Measurements from ENCODE around the gene SPRTN. TPM values are rescaled to one million over a fixed set of nuclear protein-coding genes. Genes with fewer than 3 reads are reported as not detected.
"Not testable (repeated sequence)": the region's sequence is repeated elsewhere in the genome, so short reads cannot be mapped to it uniquely, and the experiment has no call there.

The SPRTN gene
- total and polyA plus RNA-seq, 12 donors, result 3.9 to 18.5 (median 11.0) TPM

DNA sequence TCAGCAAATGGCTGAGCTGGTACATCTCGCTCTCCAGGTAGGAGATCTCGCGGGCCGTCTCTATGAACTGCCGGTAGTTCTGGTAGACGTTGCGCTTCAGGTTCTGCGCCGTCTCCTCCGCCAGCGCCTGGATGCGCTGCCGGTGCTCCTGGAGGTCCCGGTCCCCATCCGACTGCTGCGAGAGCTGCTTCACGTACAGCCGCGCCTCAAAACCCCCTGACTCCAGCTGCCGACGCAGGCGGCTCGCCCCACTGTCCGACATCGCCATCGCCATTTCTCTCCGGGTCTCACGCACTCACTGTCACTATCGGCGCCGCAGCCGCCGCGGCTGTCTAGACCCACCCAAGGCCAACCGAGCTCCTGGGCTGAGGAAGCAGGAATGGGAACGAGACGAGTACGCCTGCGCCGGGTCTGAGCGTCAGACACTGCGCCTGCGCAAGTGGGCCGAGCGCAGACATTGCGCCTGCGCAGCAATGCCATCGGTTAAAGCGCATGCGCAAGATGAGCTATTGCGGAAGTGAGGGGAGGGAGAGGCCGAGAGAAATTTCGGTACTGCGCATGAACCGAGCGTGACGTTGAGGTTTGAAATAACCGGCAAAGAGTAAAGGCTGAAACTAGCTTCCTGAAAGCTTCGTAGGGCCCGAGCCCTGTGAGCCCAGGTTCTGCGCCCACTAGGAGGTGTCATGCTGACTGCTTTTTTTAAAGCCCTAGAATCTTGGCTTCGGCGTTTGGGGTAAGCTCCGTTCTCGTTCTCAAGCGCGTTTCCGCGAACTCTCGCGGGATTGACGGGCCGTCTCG is 422 bp upstream of the SPRTN start, which contains the start of gene EXOC8:
Gene EXOC8 (minus strand): TSS at position 381 of the 798 bp plus-strand sequence. CDS start 107 bp downstream, at position 274.
- Histone ChIP-seq H3K27ac (peak within 1 kb of the TSS; percentile 94 to 97 (median 95)), H3K27me3 (no peaks in the 10 kb centered on the region), H3K36me3 (replicated peaks in 1 of 2) (no peaks in the 10 kb centered on the region), H3K9me3 (replicated peaks in 1 of 3) (no peaks in the 10 kb centered on the region), H3K4me3 (peak within 1 kb of the TSS; percentile 67 to 99 (median 80)), H3K4me1 (replicated peaks in 1 of 2) (peaks cover 42 to 53% of the 10 kb centered on the region in 2 donors)
- peak; percentile 93 to 98 (median 97) for DNase-seq
- intact Hi-C loops (cut with DNase I), result loop anchor here in 1 of 2 donors (10.0 kb wide), 1 partner anchor 257 kb away; no protein-coding TSS in a partner anchor
- TF ChIP-seq CTCF (IDR thresholded peaks at IDR 0.05), result no peak
- TF ChIP-seq POLR2A (IDR thresholded peaks at IDR 0.05), result peak; percentile 84 to 93
- 0 to 1% (median 0%) methylated on average over 17 to 74 of the region's 74 CpGs for WGBS, 4 donors

GRCh38 chr1:231340328-231341013 is 2.4 kb downstream of the SPRTN start:
- Histone ChIP-seq H3K4me3 (no peak overlapping the region), H3K4me1 (replicated peaks in 1 of 2) (peaks cover 22 to 25% of the 10 kb centered on the region in 2 donors), H3K27ac (no peak overlapping the region), H3K9me3 (replicated peaks in 1 of 3) (no peaks in the 10 kb centered on the region), H3K36me3 (replicated peaks in 1 of 2) (no peaks in the 10 kb centered on the region), H3K27me3 (no peaks in the 10 kb centered on the region)
- intact Hi-C loops (cut with DNase I), result no loop called here
- TF ChIP-seq CTCF (IDR thresholded peaks at IDR 0.05) (no peak), POLR2A (IDR thresholded peaks at IDR 0.05) (no peak)
- WGBS, 4 donors, result 88 to 98% (median 94%) methylated on average over 6 of the region's 6 CpGs
- no peak for DNase-seq

DNA sequence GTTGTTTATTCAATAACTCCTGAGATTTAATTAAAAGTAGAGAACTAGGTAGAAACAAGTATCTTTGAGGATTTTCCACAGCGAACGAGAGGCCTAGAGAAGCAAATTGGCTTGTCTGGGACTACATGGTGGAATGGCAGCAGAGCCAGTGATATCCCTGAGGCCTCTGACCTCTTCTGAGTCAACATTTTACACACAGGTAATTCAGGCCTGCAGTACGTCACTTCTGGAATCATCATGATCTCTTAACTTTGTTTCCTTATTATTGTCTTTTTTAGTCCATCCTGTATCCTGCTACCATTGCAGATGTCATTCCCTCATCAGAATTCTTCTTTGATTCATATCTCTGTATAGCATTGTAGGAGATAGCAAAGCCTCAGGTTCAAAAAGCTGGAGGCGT is 9.9 kb downstream of the SPRTN start:
- Histone ChIP-seq H3K4me3 (no peak overlapping the region), H3K9me3 (replicated peaks in 1 of 3) (no peaks in the 10 kb centered on the region), H3K27me3 (no peaks in the 10 kb centered on the region), H3K36me3 (replicated peaks in 1 of 2) (peaks cover 0 to 38% of the 10 kb centered on the region in 2 donors), H3K4me1 (replicated peaks in 1 of 2) (no peaks in the 10 kb centered on the region), H3K27ac (no peak overlapping the region)
- TF ChIP-seq CTCF (IDR thresholded peaks at IDR 0.05) (no peak), POLR2A (IDR thresholded peaks at IDR 0.05) (no peak)
- no peak for DNase-seq
- intact Hi-C loops (cut with DNase I), result no loop called here
- 94 to 96% (median 95%) methylated on average over 4 of the region's 4 CpGs for WGBS, 4 donors

DNA sequence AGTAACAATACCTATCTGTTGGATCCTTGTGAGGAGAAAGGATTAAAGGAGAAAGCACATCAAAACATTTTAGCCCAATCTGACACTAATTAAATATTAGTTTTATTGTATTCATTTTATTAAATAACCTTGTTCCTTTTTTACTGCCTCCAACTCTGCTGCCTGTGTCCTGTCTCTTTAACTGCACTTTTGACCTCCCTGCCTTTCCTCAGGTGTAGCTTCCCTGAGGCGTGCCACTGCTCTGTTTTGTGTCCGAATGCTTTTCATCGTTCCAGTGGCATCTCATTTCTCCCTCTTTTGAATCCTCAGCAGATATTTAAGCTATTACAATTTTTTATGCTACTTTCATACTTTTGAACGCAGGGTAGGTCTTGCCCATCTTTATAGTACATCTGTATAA is 10.3 kb downstream of the SPRTN start:
- Histone ChIP-seq H3K27ac (no peak overlapping the region), H3K36me3 (replicated peaks in 1 of 2) (peaks cover 0 to 38% of the 10 kb centered on the region in 2 donors), H3K27me3 (no peaks in the 10 kb centered on the region), H3K4me3 (no peak overlapping the region), H3K4me1 (replicated peaks in 1 of 2) (no peaks in the 10 kb centered on the region), H3K9me3 (replicated peaks in 1 of 3) (no peaks in the 10 kb centered on the region)
- DNase-seq, result no peak
- intact Hi-C loops (cut with DNase I), result no loop called here
- no peak for TF ChIP-seq POLR2A (IDR thresholded peaks at IDR 0.05)
- TF ChIP-seq CTCF (IDR thresholded peaks at IDR 0.05), result no peak
- 96 to 98% (median 97%) methylated on average over 4 of the region's 4 CpGs for WGBS, 4 donors

- DNase-seq; H3K4me1 ChIP-seq (replicated peaks in 1 of 2); H3K27me3 ChIP-seq; intact Hi-C loops (cut with DNase I); H3K4me3 ChIP-seq; H3K27ac ChIP-seq; H3K9me3 ChIP-seq (replicated peaks in 1 of 3): not testable (repeated sequence)
- 87 to 98% (median 97%) methylated on average over 1 of the region's 1 CpG for WGBS, 4 donors
- H3K36me3 ChIP-seq (replicated peaks in 1 of 2), result peaks cover 0 to 38% of the 10 kb centered on the region in 2 donors
Measured at GRCh38 chr1:231348856-231349255, 10.8 kb downstream of the SPRTN start.

All from adrenal gland (tissue), 12 donors.